Measurements from ENCODE around the gene ART3. TPM values are rescaled to one million over a fixed set of nuclear protein-coding genes. Genes with fewer than 3 reads are reported as not detected.

The ART3 gene
- polyA plus RNA-seq, 1 donor from 2014 or later, result 0.25 TPM

GRCh38 chr4:76078033-76078613 lies 3.6 kb downstream of the ART3 start:
- Histone ChIP-seq H3K9ac (ENCODE audit: low read length) (no peak overlapping the region), H3K4me3 (ENCODE audit: low read length) (no peak overlapping the region), H3K79me2 (replicated peaks; ENCODE audit: insufficient read depth, low read length) (no peaks in the 10 kb centered on the region), H4K20me1 (ENCODE audit: insufficient read depth) (no peaks in the 10 kb centered on the region), H3F3A (ENCODE audit: insufficient read depth, low read length, poor library complexity, severe bottlenecking) (no peaks in the 10 kb centered on the region), H3K9me3 (ENCODE audit: low read length) (no peaks in the 10 kb centered on the region), H3K27ac (ENCODE audit: low read length) (no peak overlapping the region), H3K36me3 (ENCODE audit: insufficient read depth, low read length) (no peaks in the 10 kb centered on the region), H3K27me3 (ENCODE audit: insufficient read depth, low read depth, low read length) (no peaks in the 10 kb centered on the region), H3K9me2 (ENCODE audit: insufficient read depth, low read length) (no peaks in the 10 kb centered on the region), H2AFZ (ENCODE audit: low read depth, low read length) (no peak overlapping the region), H3K4me2 (ENCODE audit: low read length) (no peak overlapping the region)
- TF ChIP-seq EP300 (conservative IDR thresholded peaks at IDR 0.05; ENCODE audit: poor library complexity, severe bottlenecking) (no peak), CTCF (IDR thresholded peaks at IDR 0.05; ENCODE audit: poor library complexity, severe bottlenecking) (no peak), TAF1 (IDR thresholded peaks at IDR 0.05; ENCODE audit: low read depth) (no peak), REST (IDR thresholded peaks at IDR 0.05; ENCODE audit: borderline replicate concordance) (no peak)

GRCh38 chr4:76083386-76083988 lies 9.0 kb downstream of the ART3 start:
- no peak overlapping the region for H3K9ac ChIP-seq (ENCODE audit: low read length)

More at GRCh38 chr4:76083386-76083988, 9.0 kb downstream of the ART3 start:
- no peaks in the 10 kb centered on the region for H3K9me3 ChIP-seq (ENCODE audit: low read length)
- no peaks in the 10 kb centered on the region for H4K20me1 ChIP-seq (ENCODE audit: insufficient read depth)
- H3K4me3 ChIP-seq (ENCODE audit: low read length), result no peak overlapping the region
- H3K4me2 ChIP-seq (ENCODE audit: low read length), result no peak overlapping the region
- H3K36me3 ChIP-seq (ENCODE audit: insufficient read depth, low read length), result no peaks in the 10 kb centered on the region
- TF ChIP-seq TAF1 (IDR thresholded peaks at IDR 0.05; ENCODE audit: low read depth) (no peak), EZH2 (IDR thresholded peaks at IDR 0.05; ENCODE audit: borderline replicate concordance, insufficient read depth, low read length, poor library complexity, severe bottlenecking) (no peak), MXI1 (conservative IDR thresholded peaks at IDR 0.05; ENCODE audit: poor library complexity, severe bottlenecking) (no peak), EP300 (conservative IDR thresholded peaks at IDR 0.05; ENCODE audit: poor library complexity, severe bottlenecking) (no peak), RAD21 (conservative IDR thresholded peaks at IDR 0.05) (no peak), SMC3 (conservative IDR thresholded peaks at IDR 0.05; ENCODE audit: poor library complexity) (no peak), REST (IDR thresholded peaks at IDR 0.05; ENCODE audit: borderline replicate concordance) (no peak), CTCF (IDR thresholded peaks at IDR 0.05; ENCODE audit: poor library complexity, severe bottlenecking) (no peak), POLR2AphosphoS5 (IDR thresholded peaks at IDR 0.05) (no peak)
- no peaks in the 10 kb centered on the region for H3K27me3 ChIP-seq (ENCODE audit: insufficient read depth, low read depth, low read length)
- H3K27ac ChIP-seq (ENCODE audit: low read length), result no peak overlapping the region
- H3F3A ChIP-seq (ENCODE audit: insufficient read depth, low read length, poor library complexity, severe bottlenecking), result no peaks in the 10 kb centered on the region
- H3K9me2 ChIP-seq (ENCODE audit: insufficient read depth, low read length), result no peaks in the 10 kb centered on the region
- no peaks in the 10 kb centered on the region for H3K79me2 ChIP-seq (replicated peaks; ENCODE audit: insufficient read depth, low read length)
- H2AFZ ChIP-seq (ENCODE audit: low read depth, low read length), result no peak overlapping the region

Measured in neural cell (in vitro differentiated cells).